HG03469 (cell line): ENCODE results near the gene TBX1.

Experiments used
- ATAC-seq: cut with Tn5 transposase; IDR thresholded peaks from one replicate; pipeline ENCODE4 v1.9.1; 2021; ENCODE audit warnings: mild to moderate bottlenecking, moderate library complexity, moderate number of reproducible peaks; ENCODE audit not compliant: unreplicated experiment

Gene TBX1

DNA sequence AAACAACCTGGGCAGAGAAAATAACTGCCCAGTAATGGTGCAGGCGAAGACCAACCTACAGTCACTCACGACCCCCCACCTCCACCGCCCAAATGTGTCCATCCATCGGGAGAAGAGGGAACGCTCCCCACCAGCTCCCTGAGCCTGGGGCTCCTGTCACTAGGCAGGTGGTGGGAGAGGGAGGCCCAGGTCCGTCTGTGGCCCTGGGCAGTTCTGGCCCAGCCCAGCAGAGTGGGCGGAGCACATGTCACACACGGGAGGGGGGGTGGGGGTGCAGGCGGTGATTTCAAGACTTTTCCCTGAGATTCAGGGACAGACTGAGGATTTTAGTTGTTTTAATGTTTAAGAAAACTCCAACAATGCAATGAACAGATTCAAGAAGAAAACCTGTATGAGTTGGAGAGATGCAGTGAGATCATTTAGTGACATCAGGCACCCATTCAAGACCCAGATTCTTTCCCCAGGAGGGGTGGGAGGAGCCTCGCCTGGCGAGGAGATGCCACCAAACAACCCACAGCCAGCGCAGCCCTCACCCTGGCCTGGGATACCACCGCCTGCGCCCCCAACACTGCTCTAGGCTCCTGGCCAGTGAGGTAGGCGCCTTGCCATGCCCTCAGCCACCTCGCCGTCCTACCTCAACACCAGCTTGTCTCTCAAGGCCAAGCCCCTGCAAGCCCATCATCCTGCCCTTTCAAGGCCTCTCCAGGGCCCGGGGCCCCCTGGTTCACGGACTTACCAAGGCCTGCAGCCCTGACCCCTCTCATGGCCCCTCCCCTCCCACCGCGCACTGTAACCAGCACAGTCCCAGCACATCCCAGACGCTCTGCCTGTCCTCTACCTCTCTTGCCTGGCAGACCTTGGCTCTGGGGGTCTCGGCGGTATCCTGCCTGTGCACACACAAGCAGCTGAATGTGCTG lies 36.8 kb downstream of the TBX1 start:
- no peak for ATAC-seq

DNA sequence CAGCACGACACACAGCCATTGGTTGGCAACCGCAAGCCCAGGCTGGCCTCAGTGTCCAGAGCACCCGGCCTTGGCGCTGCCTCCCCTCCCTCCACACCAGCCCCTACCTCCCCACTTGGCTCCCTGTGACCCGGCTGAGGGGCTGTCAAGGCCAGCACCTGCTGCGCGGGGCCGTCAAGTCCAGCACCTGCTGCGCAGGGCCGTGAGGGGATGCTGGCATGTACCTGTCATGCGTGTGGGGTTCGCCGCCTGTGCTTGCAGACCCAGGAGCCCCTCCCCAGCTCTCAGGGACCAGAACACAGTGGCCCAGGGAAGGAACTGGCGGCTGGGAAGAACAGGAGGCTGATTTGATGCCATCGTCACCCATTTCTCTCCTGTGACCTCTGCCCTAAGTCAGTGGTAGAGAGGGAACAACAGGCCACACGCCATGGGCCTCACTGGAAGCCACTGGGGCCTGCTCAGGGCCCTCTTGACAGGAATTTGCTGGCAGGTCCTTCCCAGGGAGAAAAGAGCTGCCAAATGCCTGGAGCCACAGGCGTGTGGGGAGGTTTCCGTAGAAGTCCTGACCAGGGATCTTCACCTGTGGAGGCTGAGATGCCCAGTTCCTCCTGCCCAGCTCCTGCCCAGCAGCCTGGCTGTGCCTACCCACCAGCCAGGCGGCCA lies 37.6 kb downstream of the TBX1 start:
- no peak for ATAC-seq

DNA sequence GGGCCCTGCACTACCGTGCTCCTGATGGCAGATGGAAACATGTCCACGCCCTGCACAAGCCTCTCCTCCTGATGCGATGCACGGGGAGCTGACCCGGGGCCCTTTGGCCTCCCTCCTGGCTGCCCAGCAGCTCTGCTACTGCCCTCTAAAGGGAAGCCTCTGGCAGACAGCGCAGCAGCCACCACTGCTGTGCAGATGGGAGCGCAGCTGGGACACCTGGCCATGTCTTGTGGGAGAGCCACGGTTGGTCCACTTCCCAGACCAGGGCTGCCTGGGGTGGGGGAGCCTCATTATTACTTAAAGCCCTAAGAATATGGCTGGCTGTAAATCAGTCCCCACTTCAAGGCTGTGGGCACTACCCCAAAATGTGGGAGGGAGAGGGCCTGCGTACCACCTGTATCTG lies 38.3 kb downstream of the TBX1 start:
- ATAC-seq: no peak

DNA sequence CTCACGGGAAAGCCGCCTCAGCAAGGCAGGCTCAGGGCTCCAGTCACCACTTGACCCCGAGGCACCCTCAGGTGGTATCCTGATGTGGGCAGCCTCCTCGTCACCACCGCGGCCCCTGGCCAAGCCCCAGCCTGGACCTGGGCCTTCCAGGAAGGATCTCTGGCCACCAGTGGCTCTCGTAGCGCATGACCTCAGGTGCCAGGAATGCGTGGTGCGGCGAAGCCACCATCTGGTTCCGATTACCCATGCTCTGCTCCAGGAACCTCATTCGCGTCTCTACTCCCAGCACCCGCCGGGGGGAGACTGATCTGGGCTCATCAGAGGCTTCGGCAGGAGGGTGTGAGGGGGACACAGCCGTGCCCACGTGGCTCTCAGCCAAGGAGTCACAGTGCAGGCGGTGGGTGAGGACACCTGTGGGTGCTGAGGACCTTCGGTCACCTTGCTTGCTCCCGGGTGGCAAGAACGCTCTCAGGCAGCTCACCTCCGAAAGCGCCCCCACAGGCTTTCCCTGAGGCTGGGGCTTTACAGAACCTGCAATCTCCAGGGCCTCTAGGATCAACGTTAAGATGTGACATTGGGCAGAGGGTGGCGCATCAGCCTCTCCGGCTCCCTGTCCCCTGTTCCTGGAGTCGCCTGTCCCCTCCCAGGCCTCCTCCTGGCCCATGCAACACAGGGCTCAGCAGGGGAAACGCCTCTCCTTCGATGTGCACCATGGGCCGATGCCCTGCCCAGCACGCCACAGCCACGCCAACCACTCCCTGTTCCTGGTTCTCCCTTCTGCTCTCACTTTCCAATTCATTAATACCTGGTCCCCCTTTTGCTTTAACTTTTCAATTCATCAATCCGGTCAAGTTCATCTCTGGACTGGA lies 39.0 kb downstream of the TBX1 start:
- ATAC-seq: no peak

DNA sequence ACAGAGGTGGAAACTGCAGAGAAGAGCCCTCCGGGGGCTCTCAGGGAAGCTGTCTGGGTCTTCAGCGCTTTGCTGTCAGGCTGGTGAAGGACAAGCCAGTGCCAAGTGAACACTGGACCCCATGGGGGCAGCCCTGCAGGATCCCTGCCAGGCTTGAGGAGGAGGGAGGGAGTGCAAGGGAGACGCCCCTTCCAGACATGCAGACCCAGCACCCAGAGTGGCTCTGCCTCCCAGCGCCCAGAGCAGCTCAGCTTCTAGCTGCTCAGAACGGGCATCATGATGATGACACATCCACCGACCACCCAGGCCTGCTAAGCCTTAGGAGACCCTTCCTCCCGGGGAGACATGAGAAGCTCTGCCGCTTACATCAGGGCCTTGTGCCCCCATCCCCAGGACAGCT lies 39.7 kb downstream of the TBX1 start:
- ATAC-seq: no peak

DNA sequence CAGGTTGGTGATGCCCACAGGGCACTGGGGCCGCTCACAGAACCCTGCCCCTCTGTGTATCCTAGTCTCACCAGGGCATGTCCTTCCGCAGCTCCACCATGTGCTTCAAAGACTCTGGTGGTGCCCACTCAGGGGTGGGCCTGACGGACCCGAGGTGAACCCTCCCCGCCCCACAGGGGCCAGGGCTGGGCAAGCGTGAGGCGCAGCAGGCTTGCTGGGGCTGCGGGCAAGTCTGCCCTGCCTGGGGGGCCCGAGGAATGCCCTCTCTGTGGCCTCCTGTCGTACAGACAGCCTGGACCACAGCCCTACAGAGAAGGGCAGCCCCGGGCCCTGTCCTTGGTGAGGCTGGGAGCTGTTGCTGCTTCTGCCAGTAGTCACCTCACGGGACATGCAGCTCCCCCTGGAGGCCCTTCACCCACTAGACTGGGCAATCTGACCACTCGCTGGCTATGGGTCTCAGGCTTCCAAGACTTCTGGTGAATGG lies 40.2 kb downstream of the TBX1 start:
- no peak for ATAC-seq

DNA sequence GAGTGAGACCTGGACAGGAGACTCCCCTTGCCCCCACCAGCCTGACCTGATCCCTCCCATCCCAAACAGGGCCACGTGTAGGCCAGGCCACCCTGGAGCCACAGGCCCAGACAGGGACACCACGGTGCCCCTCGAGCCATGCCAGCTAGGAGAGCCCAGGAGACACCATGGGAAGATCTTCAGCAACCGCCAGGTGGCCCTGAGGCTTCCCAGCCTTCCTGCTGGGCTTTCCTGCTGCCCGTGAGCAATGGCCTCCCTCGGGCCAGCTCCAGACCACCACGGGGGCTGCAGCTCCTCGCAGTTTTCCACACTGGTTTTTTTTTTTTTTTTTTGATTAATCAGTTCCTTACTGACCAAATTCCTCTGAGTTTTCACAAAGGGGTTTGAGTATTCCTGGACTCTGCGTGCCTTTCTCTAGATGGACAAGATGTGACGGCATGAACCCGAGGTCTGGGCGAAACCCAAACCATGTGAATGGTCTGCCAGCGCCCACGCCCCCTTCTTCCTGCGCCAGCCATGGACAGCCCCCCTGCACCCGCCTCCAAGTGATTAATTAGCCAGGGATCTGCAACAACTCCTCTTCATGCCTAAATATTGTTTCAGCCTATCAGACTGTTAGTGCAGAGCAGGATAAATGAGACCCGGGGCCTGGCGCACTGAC lies 40.9 kb downstream of the TBX1 start:
- no peak for ATAC-seq

DNA sequence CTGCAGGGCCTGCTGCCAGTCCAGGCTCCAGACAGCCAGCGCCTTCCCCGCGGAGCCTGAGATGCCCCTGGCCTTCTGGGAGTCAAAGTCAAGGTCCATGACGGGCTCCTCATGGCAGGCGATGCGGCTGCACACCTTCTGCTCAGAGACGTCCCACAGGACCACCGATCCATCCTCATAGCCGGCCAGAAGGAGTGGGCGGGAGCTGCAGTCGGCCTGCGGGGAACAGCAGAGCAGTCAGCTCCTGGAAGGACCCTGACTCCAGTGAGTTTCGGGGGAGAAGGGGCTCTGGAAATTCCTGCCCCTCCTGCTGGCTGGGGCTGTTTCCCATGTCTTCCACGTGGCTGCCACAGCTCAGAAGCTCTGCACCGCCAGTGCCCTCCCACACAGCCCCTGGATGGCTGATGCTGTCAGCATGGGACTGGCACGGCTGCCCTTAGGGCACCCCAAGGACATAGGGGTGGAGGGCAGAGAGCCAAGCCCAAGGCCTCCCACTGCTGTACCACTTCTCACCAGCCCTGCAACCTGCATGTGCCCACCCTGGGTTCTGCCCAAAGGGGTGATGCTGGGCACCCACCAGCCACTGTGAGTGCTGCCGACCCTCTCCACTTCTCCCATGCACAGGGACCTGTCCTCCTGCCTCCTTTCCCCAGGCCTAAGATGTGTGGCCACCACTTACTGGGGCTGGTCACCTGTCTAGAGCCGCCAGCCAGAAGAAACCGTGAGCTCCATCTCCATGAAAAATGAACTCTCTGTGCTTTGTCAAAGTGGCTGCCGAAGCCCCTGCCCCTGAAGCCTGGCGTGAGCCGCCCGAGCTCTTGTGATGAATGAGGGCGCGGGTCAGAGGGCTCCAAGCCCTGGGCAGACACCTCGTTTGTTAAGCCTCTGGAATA lies 41.7 kb downstream of the TBX1 start:
- ATAC-seq: no peak

DNA sequence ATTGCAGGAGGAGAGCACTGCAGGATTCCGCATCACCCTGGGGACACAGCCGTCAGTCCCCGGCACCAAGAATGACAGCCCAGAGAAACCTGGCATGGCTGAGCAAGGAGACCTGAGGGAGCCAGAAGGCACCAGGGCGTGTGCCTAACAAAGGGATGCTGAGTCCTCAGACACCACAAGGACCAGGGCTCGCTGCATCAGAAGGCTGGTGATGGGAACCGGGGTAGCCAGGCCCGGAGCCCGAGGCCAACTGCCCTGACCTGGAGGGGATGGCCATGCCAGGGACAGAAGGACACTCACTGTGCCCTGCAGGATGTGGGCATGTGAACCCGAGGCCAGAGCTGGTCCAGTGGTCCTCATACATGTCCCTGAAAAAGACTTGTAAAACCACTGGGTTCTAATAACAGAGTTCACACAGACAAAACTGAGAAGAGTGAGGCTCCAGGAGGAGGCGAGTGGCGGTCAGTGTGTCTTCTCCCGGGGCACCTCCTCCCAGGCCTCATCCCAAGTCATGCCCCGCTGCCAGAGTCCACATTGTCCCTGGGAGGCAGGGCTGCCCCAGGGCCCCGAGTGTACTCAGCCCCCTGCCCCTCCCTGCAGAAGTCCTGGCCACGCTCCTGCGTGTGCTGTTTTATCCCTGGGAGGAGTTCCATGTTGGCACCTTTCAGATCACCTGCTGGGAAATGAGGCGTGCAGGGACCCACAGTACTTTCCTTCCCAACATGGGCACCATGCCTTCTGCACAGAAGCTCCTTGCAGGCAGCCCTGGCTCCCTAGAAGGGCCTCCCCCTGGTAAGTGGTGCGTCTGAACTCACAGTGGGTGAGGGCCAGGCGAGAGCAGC lies 42.5 kb downstream of the TBX1 start:
- ATAC-seq: no peak

GRCh38 chr22:19803736-19804267 lies 43.2 kb downstream of the TBX1 start:
- ATAC-seq: no peak

GRCh38 chr22:19805821-19806212 lies 45.2 kb downstream of the TBX1 start:
- no peak for ATAC-seq

GRCh38 chr22:19806213-19807160 lies 45.9 kb downstream of the TBX1 start:
- no peak for ATAC-seq

- no peak for ATAC-seq
Observed at GRCh38 chr22:19807161-19807913, 46.8 kb downstream of the TBX1 start.

DNA sequence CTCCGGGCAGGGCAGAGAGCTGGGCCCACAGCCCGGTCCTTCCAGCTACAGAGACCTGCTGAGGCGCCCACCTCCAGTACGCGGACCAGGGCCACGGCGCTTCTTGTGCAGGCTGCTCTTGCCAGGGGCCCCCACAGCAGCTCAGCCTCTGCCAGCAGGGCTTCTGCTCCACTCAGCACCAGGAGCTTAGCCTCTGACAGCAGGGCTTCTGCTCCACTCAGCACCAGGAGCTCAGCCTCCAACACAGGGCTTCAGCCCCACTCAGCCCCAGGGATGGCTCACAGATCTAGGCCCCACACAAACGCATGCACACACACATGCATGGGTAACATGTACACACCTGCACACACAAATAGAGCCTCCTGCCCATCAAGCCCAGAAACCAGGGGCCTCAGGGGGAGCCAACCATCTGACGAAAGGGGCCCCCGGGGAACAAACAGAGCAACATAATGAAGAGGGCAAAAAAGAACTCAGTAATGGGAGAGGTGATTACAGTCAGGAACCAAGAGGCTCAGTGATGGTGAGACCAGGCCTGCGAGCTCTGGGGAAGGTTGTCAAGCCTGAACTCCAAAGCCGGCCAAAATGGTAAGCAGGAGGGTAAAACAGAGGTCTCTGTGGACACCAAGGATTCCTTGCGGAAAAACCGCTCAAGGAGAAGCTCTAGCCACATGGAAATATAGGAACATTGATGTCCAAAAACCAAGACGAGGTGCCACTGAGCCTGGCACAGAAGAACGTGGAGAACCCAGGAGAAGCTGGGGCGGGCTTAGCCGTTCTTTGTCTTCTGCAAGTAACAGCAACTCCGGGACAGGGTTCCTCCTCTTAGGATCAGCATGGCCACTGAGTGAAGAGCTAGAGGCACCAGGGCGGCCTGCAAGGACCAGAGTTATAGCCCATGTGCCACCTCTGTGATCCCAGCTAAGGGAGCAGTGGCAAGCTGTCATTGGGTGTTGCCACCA lies 47.6 kb downstream of the TBX1 start:
- no peak for ATAC-seq

DNA sequence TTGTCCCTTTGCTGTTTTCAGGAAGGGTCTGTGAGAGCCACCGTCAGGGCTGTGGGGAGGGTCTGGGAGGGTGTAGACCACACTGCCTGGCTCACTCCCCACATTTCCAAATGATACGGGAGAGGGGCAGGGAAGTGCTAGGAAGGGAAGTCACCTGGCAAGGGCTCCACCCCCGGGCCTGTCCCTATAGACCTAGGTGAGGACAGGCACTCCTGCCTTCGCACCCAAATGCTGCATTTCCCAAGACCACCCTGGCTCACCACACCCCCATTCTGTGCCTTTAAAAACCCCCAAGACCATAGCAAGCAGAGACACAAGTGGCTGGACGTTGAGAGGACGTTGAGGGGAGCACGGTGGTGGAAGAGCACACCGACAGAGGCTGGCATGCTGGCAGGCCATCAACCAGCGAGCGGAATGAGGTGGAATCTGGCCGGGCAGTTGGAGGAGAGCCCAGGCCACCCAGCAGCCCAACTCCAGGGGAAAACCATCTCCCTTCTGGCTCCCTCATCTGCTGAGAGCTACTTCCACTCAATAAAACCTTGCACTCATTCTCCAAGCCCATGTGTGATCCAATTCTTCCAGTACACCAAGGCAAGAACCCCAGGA lies 48.4 kb downstream of the TBX1 start:
- no peak for ATAC-seq
